ENCODE results near the gene EPHX1.
A peak's percentile ranks its signal among the peaks of the same experiment; 100 is the strongest.

The EPHX1 gene

GRCh38 chr1:225769687-225770086 is 40.2 kb upstream of the EPHX1 start:
- no peak overlapping the region for H4K8ac ChIP-seq (ENCODE audit: low read depth, low read length)

GRCh38 chr1:225770561-225771248 is 39.2 kb upstream of the EPHX1 start:
- Histone ChIP-seq H3K4me3 (ENCODE audit: low read length) (no peak overlapping the region), H4K5ac (ENCODE audit: low read length) (no peak overlapping the region), H3K9ac (ENCODE audit: low read length) (no peak overlapping the region), H3K79me1 (ENCODE audit: low read length) (no peaks in the 10 kb centered on the region), H2BK120ac (ENCODE audit: low read depth, low read length) (no peak overlapping the region), H3K56ac (ENCODE audit: low read length) (peak overlapping the region; percentile 54), H3K27ac (ENCODE audit: low read depth, low read length) (no peak overlapping the region), H3K23ac (ENCODE audit: low read length) (no peak overlapping the region), H2BK5ac (ENCODE audit: low read length) (no peak overlapping the region), H3K36me3 (ENCODE audit: control insufficient read depth, insufficient read depth, low read length) (no peaks in the 10 kb centered on the region), H4K8ac (ENCODE audit: low read depth, low read length) (no peak overlapping the region), H3K18ac (ENCODE audit: low read length) (no peak overlapping the region), H3K79me2 (ENCODE audit: control insufficient read depth, insufficient read depth, low read length) (no peaks in the 10 kb centered on the region), H3K27me3 (ENCODE audit: insufficient read depth, low read length, poor library complexity) (no peaks in the 10 kb centered on the region), H3K4me1 (ENCODE audit: control insufficient read depth, low read depth, low read length) (peaks cover 25% of the 10 kb centered on the region), H3K4ac (ENCODE audit: low read depth, low read length) (no peak overlapping the region), H3K4me2 (ENCODE audit: low read length) (peak overlapping the region; percentile 27), H2AK5ac (ENCODE audit: low read length) (no peak overlapping the region), H2BK15ac (replicated peaks; ENCODE audit: low read depth) (no peak overlapping the region)
- WGBS (ENCODE audit: extremely low coverage, insufficient coverage, low lambda C conversion rate) = no CpG with 5 or more reads among the region's 11 CpGs
- DNase-seq = peak; percentile 78

More at GRCh38 chr1:225769687-225770086, 40.2 kb upstream of the EPHX1 start:
- Histone ChIP-seq H3K79me1 (ENCODE audit: low read length) (no peaks in the 10 kb centered on the region), H2BK5ac (ENCODE audit: low read length) (no peak overlapping the region), H3K27ac (ENCODE audit: low read depth, low read length) (no peak overlapping the region), H3K23ac (ENCODE audit: low read length) (no peak overlapping the region), H3K9ac (ENCODE audit: low read length) (no peak overlapping the region), H3K4me3 (ENCODE audit: low read length) (no peak overlapping the region), H3K4me2 (ENCODE audit: low read length) (no peak overlapping the region), H3K4me1 (ENCODE audit: control insufficient read depth, low read depth, low read length) (peaks cover 25% of the 10 kb centered on the region), H3K27me3 (ENCODE audit: insufficient read depth, low read length, poor library complexity) (no peaks in the 10 kb centered on the region), H3K36me3 (ENCODE audit: control insufficient read depth, insufficient read depth, low read length) (no peaks in the 10 kb centered on the region), H3K18ac (ENCODE audit: low read length) (no peak overlapping the region), H3K79me2 (ENCODE audit: control insufficient read depth, insufficient read depth, low read length) (no peaks in the 10 kb centered on the region), H2AK5ac (ENCODE audit: low read length) (no peak overlapping the region), H3K56ac (ENCODE audit: low read length) (no peak overlapping the region), H3K4ac (ENCODE audit: low read depth, low read length) (no peak overlapping the region), H2BK15ac (replicated peaks; ENCODE audit: low read depth) (no peak overlapping the region), H2BK120ac (ENCODE audit: low read depth, low read length) (no peak overlapping the region), H4K5ac (ENCODE audit: low read length) (no peak overlapping the region)
- no peak for DNase-seq
- WGBS (ENCODE audit: extremely low coverage, insufficient coverage, low lambda C conversion rate) = no CpG with 5 or more reads among the region's 5 CpGs

GRCh38 chr1:225771661-225772322 is 38.1 kb upstream of the EPHX1 start:
- Histone ChIP-seq H2BK5ac (ENCODE audit: low read length) (no peak overlapping the region), H4K5ac (ENCODE audit: low read length) (no peak overlapping the region), H3K36me3 (ENCODE audit: control insufficient read depth, insufficient read depth, low read length) (no peaks in the 10 kb centered on the region), H2BK15ac (replicated peaks; ENCODE audit: low read depth) (no peak overlapping the region), H3K56ac (ENCODE audit: low read length) (no peak overlapping the region), H3K4ac (ENCODE audit: low read depth, low read length) (no peak overlapping the region), H3K9ac (ENCODE audit: low read length) (no peak overlapping the region), H3K23ac (ENCODE audit: low read length) (no peak overlapping the region), H3K27ac (ENCODE audit: low read depth, low read length) (no peak overlapping the region), H2BK120ac (ENCODE audit: low read depth, low read length) (no peak overlapping the region), H3K79me2 (ENCODE audit: control insufficient read depth, insufficient read depth, low read length) (no peaks in the 10 kb centered on the region), H3K18ac (ENCODE audit: low read length) (peak overlapping the region; percentile 39), H3K79me1 (ENCODE audit: low read length) (no peaks in the 10 kb centered on the region), H3K4me1 (ENCODE audit: control insufficient read depth, low read depth, low read length) (peaks cover 25% of the 10 kb centered on the region), H3K4me2 (ENCODE audit: low read length) (no peak overlapping the region), H4K8ac (ENCODE audit: low read depth, low read length) (no peak overlapping the region), H3K27me3 (ENCODE audit: insufficient read depth, low read length, poor library complexity) (no peaks in the 10 kb centered on the region), H2AK5ac (ENCODE audit: low read length) (no peak overlapping the region), H3K4me3 (ENCODE audit: low read length) (no peak overlapping the region)
- no CpG with 5 or more reads among the region's 4 CpGs for WGBS (ENCODE audit: extremely low coverage, insufficient coverage, low lambda C conversion rate)
- DNase-seq = no peak

- no peak overlapping the region for H3K27ac ChIP-seq (ENCODE audit: low read depth, low read length)
These were observed 37.6 kb upstream of the EPHX1 start for GRCh38 chr1:225772323-225772768.

GRCh38 chr1:225772848-225773247 is 37.1 kb upstream of the EPHX1 start:
- WGBS (ENCODE audit: extremely low coverage, insufficient coverage, low lambda C conversion rate) = no CpG with 5 or more reads among the region's 4 CpGs
- no peaks in the 10 kb centered on the region for H3K79me1 ChIP-seq (ENCODE audit: low read length)
- H3K18ac ChIP-seq (ENCODE audit: low read length) = no peak overlapping the region
- no peak overlapping the region for H3K27ac ChIP-seq (ENCODE audit: low read depth, low read length)
- H3K4me2 ChIP-seq (ENCODE audit: low read length) = no peak overlapping the region
- no peak overlapping the region for H3K4me3 ChIP-seq (ENCODE audit: low read length)
- no peak overlapping the region for H2BK120ac ChIP-seq (ENCODE audit: low read depth, low read length)
- H3K4me1 ChIP-seq (ENCODE audit: control insufficient read depth, low read depth, low read length) = peaks cover 19% of the 10 kb centered on the region
- DNase-seq = peak; percentile 50
- no peak overlapping the region for H3K4ac ChIP-seq (ENCODE audit: low read depth, low read length)
- H3K9ac ChIP-seq (ENCODE audit: low read length) = no peak overlapping the region
- H3K23ac ChIP-seq (ENCODE audit: low read length) = no peak overlapping the region
- no peak overlapping the region for H2BK5ac ChIP-seq (ENCODE audit: low read length)
- H3K27me3 ChIP-seq (ENCODE audit: insufficient read depth, low read length, poor library complexity) = no peaks in the 10 kb centered on the region
- H3K56ac ChIP-seq (ENCODE audit: low read length) = peak overlapping the region; percentile 65
- no peak overlapping the region for H4K8ac ChIP-seq (ENCODE audit: low read depth, low read length)
- H2BK15ac ChIP-seq (replicated peaks; ENCODE audit: low read depth) = no peak overlapping the region
- peaks cover under 1% of the 10 kb centered on the region for H3K79me2 ChIP-seq (ENCODE audit: control insufficient read depth, insufficient read depth, low read length)
- no peaks in the 10 kb centered on the region for H3K36me3 ChIP-seq (ENCODE audit: control insufficient read depth, insufficient read depth, low read length)
- no peak overlapping the region for H2AK5ac ChIP-seq (ENCODE audit: low read length)
- H4K5ac ChIP-seq (ENCODE audit: low read length) = no peak overlapping the region

More at GRCh38 chr1:225772323-225772768, 37.6 kb upstream of the EPHX1 start:
- no peak overlapping the region for H3K56ac ChIP-seq (ENCODE audit: low read length)
- H3K79me2 ChIP-seq (ENCODE audit: control insufficient read depth, insufficient read depth, low read length) = no peaks in the 10 kb centered on the region
- H3K18ac ChIP-seq (ENCODE audit: low read length) = no peak overlapping the region
- H3K79me1 ChIP-seq (ENCODE audit: low read length) = no peaks in the 10 kb centered on the region
- no peak overlapping the region for H4K5ac ChIP-seq (ENCODE audit: low read length)
- H3K4ac ChIP-seq (ENCODE audit: low read depth, low read length) = no peak overlapping the region
- no peak overlapping the region for H2BK15ac ChIP-seq (replicated peaks; ENCODE audit: low read depth)
- no peak overlapping the region for H3K9ac ChIP-seq (ENCODE audit: low read length)
- peaks cover 22% of the 10 kb centered on the region for H3K4me1 ChIP-seq (ENCODE audit: control insufficient read depth, low read depth, low read length)
- no peak overlapping the region for H2AK5ac ChIP-seq (ENCODE audit: low read length)
- no peak overlapping the region for H2BK120ac ChIP-seq (ENCODE audit: low read depth, low read length)
- no peaks in the 10 kb centered on the region for H3K36me3 ChIP-seq (ENCODE audit: control insufficient read depth, insufficient read depth, low read length)
- no peak overlapping the region for H4K8ac ChIP-seq (ENCODE audit: low read depth, low read length)
- no peaks in the 10 kb centered on the region for H3K27me3 ChIP-seq (ENCODE audit: insufficient read depth, low read length, poor library complexity)
- DNase-seq = peak; percentile 97
- H3K4me3 ChIP-seq (ENCODE audit: low read length) = no peak overlapping the region
- no peak overlapping the region for H2BK5ac ChIP-seq (ENCODE audit: low read length)
- H3K4me2 ChIP-seq (ENCODE audit: low read length) = no peak overlapping the region
- WGBS (ENCODE audit: extremely low coverage, insufficient coverage, low lambda C conversion rate) = no CpG with 5 or more reads among the region's 5 CpGs
- no peak overlapping the region for H3K23ac ChIP-seq (ENCODE audit: low read length)

Data from mesendoderm (in vitro differentiated cells).